GM18511 (cell line): ENCODE results near the gene LSM3.

Experiments
- ATAC-seq: cut with Tn5 transposase; IDR thresholded peaks from one replicate; pipeline ENCODE4 v1.9.1; 2021; ENCODE audit warnings: mild to moderate bottlenecking, moderate library complexity; ENCODE audit not compliant: unreplicated experiment

The LSM3 gene

DNA sequence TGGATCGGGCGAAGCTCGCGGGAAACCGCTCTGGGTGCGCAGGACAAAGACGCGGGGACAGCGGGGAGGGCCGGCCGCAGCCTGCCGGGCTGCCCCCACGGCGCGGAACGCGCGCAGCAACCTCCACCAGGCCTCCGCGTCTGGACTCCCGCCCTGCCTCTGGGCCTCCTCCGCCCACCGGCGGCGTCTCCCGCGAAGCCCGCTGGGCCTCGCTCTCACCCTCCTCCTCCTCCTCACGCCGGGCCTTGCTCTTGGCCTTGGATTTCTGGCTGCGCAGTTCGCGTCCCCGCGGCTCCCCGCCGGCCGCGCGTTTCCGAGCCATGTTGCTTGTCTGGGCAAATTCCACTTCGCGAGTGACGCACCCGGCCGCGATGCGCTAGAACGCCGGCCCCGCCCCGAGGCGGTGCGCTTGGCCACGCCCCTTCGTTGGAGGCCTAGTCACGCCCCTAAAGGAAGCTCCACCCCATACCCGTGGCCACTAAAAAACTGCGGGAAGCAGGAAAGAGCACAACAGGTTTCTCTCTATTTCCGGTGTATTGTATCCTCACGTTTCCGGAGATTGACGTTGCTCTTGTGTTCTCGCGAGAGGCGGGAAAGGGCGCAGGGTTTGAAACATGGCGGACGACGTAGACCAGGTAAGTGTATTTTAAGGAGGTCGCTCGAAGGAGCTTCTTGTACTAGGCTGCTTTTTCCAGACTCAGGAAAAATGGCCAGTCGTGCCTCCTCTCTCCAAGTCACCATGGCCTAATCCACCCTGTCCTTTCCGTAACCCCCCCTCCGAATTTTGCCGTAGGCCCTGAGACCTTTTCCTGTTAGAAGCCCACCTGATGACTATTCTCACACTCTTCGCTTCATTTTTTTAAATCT lies at the start of gene LSM3, which contains the start of gene XPC:
TSS of gene LSM3 (plus strand) at position 571 of the 867 bp plus-strand sequence. CDS start at position 615, 44 bp downstream.
TSS of gene XPC (minus strand) at position 355 of the 867 bp plus-strand sequence. CDS start at position 322, 33 bp downstream.
- ATAC-seq, result peak; percentile 93

DNA sequence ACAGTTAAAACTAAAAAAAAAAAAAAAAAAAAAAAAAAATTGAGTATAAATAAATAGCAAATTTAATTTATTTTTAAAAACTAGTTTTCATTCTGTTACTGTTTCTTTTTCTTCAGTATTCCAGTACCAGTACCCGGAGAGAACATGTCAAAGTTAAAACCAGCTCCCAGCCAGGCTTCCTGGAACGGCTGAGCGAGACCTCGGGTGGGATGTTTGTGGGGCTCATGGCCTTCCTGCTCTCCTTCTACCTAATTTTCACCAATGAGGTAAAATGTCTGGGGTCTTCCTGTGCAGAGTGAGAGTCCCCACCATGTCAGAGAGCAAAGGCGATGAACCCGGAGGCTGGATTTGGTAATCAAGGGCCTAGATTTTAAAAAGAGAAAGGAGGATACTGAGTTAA lies 49.3 kb upstream of the LSM3 start:
- no peak for ATAC-seq

DNA sequence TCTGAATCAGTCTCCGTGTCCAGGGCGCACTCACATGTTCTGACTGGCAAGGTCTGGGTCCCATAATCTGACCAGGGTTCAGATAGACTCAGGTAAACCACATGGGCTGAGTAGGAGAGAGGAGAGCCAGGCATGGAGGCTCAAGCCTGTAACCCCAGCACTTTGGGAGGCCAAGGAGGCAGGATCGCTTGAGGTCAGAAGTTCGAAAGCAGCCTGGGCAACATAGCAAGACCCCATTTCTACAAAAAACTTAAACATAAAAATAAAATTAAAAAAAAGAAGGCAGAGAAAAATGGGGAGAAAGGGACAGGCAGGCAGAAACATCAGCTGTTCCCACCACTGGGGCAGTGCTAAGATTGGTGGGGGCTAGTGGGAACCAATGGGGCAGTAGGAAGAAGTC lies 48.4 kb upstream of the LSM3 start:
- no peak for ATAC-seq

DNA sequence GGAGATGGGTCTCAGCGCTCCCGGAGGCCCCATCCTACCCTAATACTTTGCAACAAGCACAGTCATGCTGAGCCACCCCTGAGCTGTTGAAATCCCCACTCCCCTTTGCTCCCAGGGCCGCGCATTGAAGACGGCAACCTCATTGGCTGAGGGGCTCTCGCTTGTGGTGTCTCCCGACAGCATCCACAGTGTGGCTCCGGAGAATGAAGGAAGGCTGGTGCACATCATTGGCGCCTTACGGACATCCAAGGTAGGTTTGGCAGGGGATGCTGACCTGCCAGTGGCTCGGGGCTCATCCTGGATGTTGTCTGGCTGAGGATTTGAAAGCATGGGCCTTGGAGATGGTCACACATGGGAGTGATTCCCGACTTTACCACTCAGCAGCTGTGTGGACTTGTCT lies 47.9 kb upstream of the LSM3 start:
- ATAC-seq, result no peak

DNA sequence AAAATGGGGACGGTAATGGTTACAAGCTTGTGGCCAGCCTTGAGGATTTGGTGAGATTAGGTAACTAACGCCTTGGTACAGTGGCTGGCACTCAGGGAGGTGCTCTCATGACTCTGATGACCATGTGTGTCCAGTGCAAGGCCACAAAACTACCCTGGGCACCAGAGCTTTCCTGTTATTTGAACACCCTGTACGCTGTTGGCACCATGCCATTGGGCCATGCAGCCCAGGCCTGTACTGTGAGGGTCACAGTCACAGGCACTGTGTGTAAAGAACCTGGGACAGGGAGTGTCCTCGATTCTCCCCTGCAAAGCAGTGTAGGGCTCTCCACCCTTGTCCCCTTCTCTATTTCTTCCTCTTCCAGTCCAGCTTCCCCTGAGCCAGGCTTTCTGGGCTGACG lies 47.5 kb upstream of the LSM3 start:
- no peak for ATAC-seq

DNA sequence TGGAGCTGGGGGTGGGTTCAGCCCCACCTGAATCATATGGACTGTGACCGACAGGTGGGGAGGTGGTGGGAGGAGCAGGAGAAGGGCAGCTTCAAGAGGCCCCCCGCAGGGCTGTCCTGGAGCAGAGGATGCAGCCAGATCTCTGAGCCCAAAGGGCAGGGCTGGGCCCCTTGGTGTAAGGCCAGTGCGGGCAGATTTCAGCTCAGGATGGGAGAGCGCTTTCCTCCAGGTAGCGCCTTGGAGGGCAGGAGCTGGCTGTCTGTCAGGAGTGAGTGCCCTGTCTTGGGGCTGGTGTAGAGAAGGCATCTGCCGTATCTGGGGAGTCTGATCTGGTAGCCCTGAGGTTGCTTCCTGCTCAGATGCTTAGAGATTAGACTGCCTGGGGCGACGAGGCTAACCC lies 46.5 kb upstream of the LSM3 start:
- ATAC-seq, result no peak

DNA sequence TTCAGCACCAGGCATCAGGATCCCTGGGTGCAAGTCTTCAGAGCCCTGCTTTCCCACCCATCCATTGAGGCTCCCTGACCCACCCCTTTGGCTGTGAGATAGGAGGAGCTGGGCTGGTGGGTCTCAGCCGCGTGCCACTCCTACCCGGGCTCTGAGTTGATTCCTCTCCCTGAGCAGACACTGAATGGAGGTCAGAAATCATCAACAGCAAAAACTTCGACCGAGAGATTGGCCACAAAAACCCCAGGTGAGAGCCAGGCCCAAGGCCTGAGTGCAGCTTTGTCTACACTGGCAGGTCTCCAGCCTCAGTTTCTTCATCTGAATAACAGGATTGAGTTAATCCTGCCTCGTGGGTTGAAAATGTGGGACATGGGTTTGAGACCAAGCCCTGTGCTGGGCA lies 45.9 kb upstream of the LSM3 start:
- ATAC-seq, result no peak

DNA sequence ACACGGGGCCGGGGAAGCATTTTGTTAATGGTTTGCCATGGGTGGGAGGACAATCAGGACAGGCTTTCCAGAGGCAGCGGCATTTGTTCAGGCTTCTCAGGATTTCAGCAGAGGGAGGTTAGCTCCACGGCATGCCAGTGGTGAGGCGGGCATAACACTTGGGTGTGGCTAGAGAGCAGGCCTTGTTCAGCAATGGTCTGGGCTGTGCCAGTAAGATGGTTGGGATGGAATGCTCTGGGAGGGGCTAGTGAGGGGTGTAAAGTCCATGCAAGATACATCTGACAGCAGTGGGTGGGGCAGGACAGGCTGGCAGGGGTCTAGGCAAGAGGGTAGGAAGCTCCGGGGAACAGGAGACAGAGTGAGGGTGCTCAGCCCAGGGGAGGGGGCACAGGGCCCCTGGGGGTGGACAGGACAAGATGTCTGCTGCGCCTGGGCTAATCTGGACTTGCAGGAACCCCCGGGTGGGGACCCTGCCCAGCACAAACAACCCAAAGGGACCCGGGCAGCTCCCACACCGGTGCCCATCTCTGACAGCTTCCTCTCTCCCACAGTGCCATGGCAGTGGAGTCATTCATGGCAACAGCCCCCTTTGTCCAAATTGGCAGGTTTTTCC lies 45.3 kb upstream of the LSM3 start:
- no peak for ATAC-seq

DNA sequence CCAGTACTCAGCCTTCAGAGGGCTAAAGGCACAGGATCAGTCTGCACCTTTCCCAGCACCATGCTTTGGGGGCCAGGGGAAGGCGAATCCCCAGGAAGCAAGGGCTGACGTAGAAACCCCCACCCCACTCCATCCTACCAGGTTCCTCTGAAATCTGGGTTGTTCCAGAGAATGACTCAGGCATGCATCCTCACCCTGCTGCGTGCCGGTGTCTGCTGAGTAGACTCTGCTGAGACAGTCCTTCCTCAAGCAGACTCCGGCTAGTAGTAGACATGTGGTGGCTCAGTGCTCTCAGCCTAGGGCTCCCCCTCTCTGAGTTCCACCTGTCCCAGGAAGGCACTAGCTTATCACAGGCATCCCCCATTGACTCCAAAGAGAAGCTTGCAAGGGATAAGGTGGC lies 44.7 kb upstream of the LSM3 start:
- ATAC-seq, result no peak

DNA sequence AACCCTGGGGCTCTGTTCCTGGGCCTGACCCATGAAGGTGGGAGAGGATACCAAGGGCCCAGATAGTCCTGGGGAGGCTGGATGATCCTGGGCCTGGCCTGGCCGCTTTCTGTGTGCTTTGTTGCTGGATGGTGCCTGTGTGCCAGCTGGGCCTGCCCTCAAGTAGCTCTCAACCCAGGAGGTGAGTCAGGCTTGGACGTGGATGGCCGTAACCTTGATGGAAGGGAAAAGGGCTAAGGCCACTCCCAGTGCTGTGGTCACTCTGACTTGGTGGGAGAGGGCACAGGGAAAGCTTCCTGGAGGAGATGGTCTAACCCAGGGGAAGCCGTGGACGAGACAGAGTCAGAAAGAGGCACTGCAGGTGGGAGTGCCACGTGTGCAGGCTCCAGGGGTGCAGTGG lies 44.3 kb upstream of the LSM3 start:
- ATAC-seq, result no peak

DNA sequence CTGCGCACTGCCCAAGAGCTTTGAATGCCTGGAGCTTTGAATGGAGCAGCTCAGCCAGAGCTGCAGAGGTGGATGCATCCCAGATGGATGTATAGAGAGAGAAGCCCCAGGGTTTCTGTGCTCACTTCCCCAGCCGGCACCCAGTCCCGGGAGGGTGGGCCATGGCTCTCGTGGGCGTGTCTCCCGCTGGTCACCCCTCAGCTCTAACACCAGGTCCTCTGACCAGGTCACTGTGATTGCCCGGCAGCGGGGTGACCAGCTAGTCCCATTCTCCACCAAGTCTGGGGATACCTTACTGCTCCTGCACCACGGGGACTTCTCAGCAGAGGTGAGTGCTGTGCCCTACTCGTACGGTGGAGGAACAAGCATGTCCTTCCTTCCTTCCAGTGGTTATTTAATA lies 43.0 kb upstream of the LSM3 start:
- no peak for ATAC-seq

DNA sequence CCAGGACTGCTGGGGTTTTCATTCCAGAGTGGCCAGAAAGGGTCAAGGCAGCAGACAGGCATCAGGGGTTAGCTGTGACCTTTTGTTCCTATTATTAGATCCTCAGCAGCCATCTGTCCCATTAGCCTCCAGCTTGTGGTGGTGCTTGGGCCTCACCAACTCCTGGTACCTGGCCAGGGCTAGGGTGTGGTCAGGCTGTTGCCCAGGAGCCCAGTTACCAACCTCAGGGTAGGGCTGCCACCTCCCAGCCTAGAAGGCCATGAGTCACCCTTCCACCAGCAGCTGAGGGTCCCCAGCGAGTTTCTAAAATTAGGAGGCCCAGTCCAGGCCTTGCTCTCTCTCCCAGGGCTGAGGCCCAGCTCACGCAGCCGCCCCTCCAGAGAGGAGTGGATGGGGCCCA lies 41.6 kb upstream of the LSM3 start:
- ATAC-seq, result no peak

DNA sequence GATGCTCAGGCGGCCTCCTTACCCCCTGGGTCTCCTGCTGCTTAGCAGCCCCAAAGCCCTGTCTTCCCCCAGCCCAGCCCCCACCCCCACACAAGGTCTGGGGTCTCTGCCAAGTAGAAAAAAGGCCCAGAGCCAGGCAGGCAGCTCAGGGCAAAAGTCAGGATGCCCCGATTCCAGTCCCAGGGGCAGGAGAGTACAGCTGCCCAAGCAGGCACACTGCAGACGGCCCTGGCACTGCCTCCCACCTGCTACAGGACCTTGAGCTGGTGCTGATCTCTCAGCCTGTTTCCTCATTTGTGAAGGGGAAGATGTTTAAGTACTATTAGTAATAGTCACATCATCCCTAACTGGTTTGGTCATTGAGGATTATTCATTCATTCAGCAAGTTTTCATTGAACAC lies 41.2 kb upstream of the LSM3 start:
- no peak for ATAC-seq

DNA sequence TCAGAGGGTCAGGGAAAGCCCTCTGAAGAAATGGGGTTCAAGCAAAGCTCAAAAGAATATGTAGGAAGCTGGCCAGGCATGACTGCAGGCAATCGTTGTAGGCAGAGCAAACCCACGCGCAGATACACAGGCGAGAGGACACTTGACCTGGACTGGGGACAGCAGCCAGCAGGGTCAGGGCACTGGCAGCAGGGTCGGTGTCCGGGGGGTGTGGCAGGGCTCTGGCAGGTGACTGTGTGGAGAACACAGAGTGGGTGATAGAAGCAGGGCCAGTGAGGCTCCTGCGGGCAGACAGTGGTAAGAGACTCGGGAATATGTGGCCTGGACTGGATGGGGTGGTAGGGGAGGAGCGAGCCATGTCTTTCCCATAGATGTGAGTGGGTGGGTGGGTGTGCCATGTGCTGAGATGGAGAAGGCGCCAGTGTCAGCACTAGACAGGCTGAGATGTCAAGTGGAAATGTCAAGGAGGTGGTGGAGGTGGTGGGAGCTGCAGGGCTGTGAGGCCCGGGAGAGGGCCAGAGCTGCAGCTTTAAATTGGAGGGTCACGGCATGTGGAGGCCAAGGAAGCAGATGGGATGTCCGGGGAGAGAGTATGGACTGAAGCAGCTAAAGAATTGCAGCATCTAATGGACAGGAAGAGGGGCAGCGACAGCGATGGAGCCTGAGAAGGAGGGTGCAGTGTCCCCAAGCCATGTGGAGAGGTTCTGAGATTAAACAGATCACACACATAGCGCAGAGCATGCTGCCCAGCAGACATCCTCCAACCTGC lies 40.3 kb upstream of the LSM3 start:
- no peak for ATAC-seq

DNA sequence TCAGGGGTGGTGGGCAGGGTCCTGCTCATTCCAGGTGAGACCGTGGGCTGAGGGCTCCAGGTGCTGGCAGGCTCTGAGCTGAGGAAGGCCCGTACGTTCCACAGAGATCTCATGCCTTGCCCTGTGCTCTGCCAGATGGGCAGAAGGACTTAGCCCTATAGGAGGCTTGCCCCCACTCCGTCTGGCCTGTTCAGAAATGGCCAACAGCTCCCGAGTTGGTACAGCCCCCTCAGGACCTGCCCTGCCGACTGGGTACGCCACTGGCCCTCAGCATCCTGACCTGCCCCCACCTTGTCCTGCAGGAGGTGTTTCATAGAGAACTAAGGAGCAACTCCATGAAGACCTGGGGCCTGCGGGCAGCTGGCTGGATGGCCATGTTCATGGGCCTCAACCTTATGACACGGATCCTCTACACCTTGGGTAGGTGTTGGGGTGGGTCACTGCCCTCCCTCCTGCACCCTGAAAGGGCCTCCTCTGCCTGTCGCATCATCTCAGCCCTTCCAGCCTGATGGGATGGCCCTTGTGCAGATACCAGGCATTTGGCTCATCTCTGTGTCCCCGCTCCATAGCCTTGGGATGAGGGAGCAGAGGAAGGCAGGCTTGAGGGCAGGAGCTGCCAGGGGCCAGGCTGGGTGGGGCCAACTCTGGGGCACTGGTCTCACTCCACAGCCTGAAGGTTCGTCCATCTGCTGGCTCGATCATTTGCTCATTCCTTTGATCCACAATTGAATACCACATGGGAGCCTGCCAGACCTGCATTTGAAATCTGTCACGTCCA lies 39.5 kb upstream of the LSM3 start:
- no peak for ATAC-seq

DNA sequence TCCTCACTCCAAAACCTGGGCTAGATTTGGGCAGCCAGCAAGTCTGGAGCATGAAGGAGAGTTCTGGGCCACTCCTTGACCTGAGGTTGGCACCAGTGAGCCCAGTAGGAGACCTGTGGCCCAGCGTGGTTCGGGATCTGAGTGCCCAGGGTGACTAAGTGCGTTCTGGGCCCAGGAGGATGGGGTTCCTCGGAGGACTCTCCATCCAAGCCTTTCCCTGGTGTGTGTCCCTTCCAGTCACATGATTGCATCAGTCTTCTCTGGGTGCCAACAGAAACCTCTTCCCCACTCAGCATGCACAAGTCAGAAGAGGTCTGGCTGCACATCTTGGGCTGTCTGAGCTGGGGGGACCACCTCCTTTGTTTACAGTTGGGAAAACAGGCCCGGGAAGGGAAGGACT lies 38.8 kb upstream of the LSM3 start:
- no peak for ATAC-seq

DNA sequence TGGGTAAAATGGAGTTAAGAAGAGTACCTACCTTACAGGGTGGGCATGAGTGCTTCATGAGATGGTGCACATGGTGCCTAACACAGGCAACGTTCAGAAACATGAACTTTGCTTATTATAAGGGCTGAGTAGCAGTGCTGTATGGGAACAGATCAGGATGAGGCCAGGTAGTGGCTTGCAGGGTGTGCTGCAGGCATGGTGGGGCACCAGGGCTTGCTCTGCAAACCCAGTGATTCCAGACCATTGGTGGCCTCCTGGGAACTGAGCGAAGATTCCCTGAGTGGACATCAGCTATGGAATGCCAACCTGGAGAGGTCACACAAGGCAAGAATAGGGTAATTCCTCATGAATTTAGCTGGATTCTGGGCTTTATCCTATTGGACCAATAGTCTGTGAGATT lies 37.9 kb upstream of the LSM3 start:
- ATAC-seq, result no peak

DNA sequence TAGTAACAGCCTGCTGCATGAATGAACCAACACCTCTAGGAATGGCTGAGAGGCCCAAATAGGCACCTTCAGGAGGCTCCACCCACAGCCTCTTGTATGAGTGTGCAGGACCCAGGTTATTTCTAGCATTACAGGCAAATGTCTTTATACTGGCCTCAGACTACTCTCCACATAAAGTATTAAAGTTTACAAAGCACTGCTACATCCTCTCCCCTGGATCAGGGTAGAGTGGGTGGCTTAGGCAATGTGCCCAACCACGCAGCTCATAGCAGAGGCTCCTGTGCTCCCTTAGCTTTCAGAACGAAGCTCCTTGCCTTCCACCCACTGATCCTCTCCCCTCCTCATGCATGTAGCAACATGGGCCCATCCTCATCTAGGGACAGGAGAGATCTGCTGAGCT lies 37.5 kb upstream of the LSM3 start:
- ATAC-seq, result no peak

DNA sequence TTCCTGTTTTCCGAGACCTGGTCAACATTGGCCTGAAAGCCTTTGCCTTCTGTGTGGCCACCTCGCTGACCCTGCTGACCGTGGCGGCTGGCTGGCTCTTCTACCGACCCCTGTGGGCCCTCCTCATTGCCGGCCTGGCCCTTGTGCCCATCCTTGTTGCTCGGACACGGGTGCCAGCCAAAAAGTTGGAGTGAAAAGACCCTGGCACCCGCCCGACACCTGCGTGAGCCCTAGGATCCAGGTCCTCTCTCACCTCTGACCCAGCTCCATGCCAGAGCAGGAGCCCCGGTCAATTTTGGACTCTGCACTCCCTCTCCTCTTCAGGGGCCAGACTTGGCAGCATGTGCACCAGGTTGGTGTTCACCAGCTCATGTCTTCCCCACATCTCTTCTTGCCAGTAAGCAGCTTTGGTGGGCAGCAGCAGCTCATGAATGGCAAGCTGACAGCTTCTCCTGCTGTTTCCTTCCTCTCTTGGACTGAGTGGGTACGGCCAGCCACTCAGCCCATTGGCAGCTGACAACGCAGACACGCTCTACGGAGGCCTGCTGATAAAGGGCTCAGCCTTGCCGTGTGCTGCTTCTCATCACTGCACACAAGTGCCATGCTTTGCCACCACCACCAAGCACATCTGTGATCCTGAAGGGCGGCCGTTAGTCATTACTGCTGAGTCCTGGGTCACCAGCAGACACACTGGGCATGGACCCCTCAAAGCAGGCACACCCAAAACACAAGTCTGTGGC lies 36.8 kb upstream of the LSM3 start:
- ATAC-seq, result no peak

DNA sequence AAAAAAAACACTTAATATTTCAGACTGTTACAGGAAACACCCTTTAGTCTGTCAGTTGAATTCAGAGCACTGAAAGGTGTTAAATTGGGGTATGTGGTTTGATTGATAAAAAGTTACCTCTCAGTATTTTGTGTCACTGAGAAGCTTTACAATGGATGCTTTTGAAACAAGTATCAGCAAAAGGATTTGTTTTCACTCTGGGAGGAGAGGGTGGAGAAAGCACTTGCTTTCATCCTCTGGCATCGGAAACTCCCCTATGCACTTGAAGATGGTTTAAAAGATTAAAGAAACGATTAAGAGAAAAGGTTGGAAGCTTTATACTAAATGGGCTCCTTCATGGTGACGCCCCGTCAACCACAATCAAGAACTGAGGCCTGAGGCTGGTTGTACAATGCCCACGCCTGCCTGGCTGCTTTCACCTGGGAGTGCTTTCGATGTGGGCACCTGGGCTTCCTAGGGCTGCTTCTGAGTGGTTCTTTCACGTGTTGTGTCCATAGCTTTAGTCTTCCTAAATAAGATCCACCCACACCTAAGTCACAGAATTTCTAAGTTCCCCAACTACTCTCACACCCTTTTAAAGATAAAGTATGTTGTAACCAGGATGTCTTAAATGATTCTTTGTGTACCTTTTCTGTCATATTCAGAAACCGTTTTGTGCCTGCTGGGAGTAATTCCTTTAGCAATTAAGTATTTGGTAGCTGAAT lies 35.9 kb upstream of the LSM3 start:
- no peak for ATAC-seq
